Keratinocyte (primary cell): ENCODE data around the gene UBR7.

Experiments
- CTCF ChIP-seq, 3 experiments: IDR thresholded peaks in 1 of 3; conservative IDR thresholded peaks in 1 of 3; optimal IDR thresholded peaks in 1 of 3; 2 replicates in 2 of 3; 3 replicates in 1 of 3; pipeline versions ENCODE3 to v1.5.1; 2011; ENCODE audit warnings: low read length in 3 of 3, mild to moderate bottlenecking in 3 of 3, moderate library complexity in 2 of 3, control low read depth in 1 of 3, inconsistent platforms in 1 of 3; ENCODE audit not compliant: insufficient read depth in 2 of 3; ENCODE audit errors: extremely low read depth in 1 of 3
- EZH2 ChIP-seq: IDR thresholded peaks from one replicate; pipeline ENCODE4 v1.6.1; 2012; ENCODE audit warnings: inconsistent platforms, mild to moderate bottlenecking, low read length, moderate library complexity

- TF ChIP-seq CTCF (optimal IDR thresholded peaks at IDR 0.05 in 1 of 3, IDR thresholded peaks at IDR 0.05 in 1 of 3, conservative IDR thresholded peaks at IDR 0.05 in 1 of 3; ENCODE audit: extremely low read depth in 1 of 3, insufficient read depth in 2 of 3, low read length in 3 of 3) (no peak), EZH2 (no peak)
Measured at GRCh38 chr14:93161411-93161940, 45.6 kb upstream of the UBR7 start.
